WERI-Rb-1 (cell line): ENCODE data around the gene NOX3.

Source experiments
- DNase-seq: peaks from one replicate; pipeline ENCODE4 v3.0.0-alpha.2; 2020
- H3K27ac ChIP-seq: fragments of 250-450 bp; sonication (Bioruptor Pico); 2 replicates; pipeline ENCODE4 v1.5.1; 2020; ENCODE audit warnings: mild to moderate bottlenecking, moderate library complexity
- H3K27me3 ChIP-seq: fragments of 250-450 bp; sonication (Bioruptor Pico); 2 replicates; pipeline ENCODE4 v1.5.1; 2021; ENCODE audit warnings: mild to moderate bottlenecking, low read depth, moderate library complexity; ENCODE audit not compliant: insufficient read depth, severe bottlenecking
- H3K36me3 ChIP-seq: fragments of 250-450 bp; sonication (Bioruptor Pico); 2 replicates; pipeline ENCODE4 v1.5.1; 2020; ENCODE audit warnings: mild to moderate bottlenecking, moderate library complexity
- H3K4me3 ChIP-seq: 2 replicates; pipeline ENCODE4 v1.5.1; 2011; ENCODE audit warnings: low read depth, mild to moderate bottlenecking, control low read depth, low read length
- H3K9me3 ChIP-seq: fragments of 250-450 bp; sonication (Bioruptor Pico); 2 replicates; pipeline ENCODE4 v1.5.1; 2021; ENCODE audit warnings: mild to moderate bottlenecking, moderate library complexity; ENCODE audit not compliant: severe bottlenecking
- CTCF ChIP-seq: IDR thresholded peaks from 2 replicates; pipeline ENCODE4 v1.5.1; 2011; ENCODE audit warnings: low read depth, mild to moderate bottlenecking, control low read depth, inconsistent platforms, low read length

The NOX3 gene

GRCh38 chr6:155442562-155442961 is 13.1 kb downstream of the NOX3 start:
- DNase-seq: no peak
- Histone ChIP-seq H3K9me3 (no peaks in the 10 kb centered on the region), H3K27me3 (no peaks in the 10 kb centered on the region), H3K27ac (no peak overlapping the region), H3K36me3 (no peaks in the 10 kb centered on the region), H3K4me3 (no peak overlapping the region)
- TF ChIP-seq CTCF: no peak

- Histone ChIP-seq H3K27ac (no peak overlapping the region), H3K36me3 (no peaks in the 10 kb centered on the region), H3K27me3 (no peaks in the 10 kb centered on the region), H3K9me3 (no peaks in the 10 kb centered on the region), H3K4me3 (no peak overlapping the region)
- TF ChIP-seq CTCF: no peak
- DNase-seq: no peak
Measured at GRCh38 chr6:155441112-155441465, 14.6 kb downstream of the NOX3 start.

GRCh38 chr6:155440398-155441111 is 15.1 kb downstream of the NOX3 start:
- Histone ChIP-seq H3K36me3 (no peaks in the 10 kb centered on the region), H3K9me3 (no peaks in the 10 kb centered on the region), H3K4me3 (no peak overlapping the region), H3K27ac (no peak overlapping the region), H3K27me3 (no peaks in the 10 kb centered on the region)
- no peak for DNase-seq
- TF ChIP-seq CTCF: no peak

- H3K27me3 ChIP-seq: no peaks in the 10 kb centered on the region
- TF ChIP-seq CTCF: no peak
- H3K27ac ChIP-seq: no peak overlapping the region
- no peak for DNase-seq
- no peaks in the 10 kb centered on the region for H3K9me3 ChIP-seq
- no peaks in the 10 kb centered on the region for H3K36me3 ChIP-seq
- H3K4me3 ChIP-seq: no peak overlapping the region
Measured at GRCh38 chr6:155439376-155439775, 16.3 kb downstream of the NOX3 start.

- H3K4me3 ChIP-seq: no peak overlapping the region
- H3K9me3 ChIP-seq: no peaks in the 10 kb centered on the region
- TF ChIP-seq CTCF: no peak
- DNase-seq: no peak
- H3K36me3 ChIP-seq: no peaks in the 10 kb centered on the region
- H3K27me3 ChIP-seq: no peaks in the 10 kb centered on the region
- no peak overlapping the region for H3K27ac ChIP-seq
Measured at GRCh38 chr6:155436981-155437749, 18.5 kb downstream of the NOX3 start.
